Activated CD8-positive, alpha-beta memory T cell treated with anti-CD3 and anti-CD28 coated beads for 36 hours (primary cell): Measurements from ENCODE around the gene PTGR1. TPM values are rescaled to one million over a fixed set of nuclear protein-coding genes. Genes with fewer than 3 reads are reported as not detected.

Experiments
- CTCF ChIA-PET: fragments of 350-600 bp; sonication (Branson Sonifier 250); formaldehyde crosslinking; loops from one replicate; lab custom pipeline; 2021; ENCODE audit warnings: antibody characterized with exemption; lab: Charles Lee
- POLR2A ChIA-PET: fragments of 350-600 bp; sonication (Branson Sonifier 250); formaldehyde crosslinking; loops from one replicate; lab custom pipeline; 2021; ENCODE audit warnings: antibody characterized with exemption; lab: Charles Lee
- total RNA-seq, 2 experiments: library from RNA; stranded (reverse); gene quantifications; one replicate each; pipeline ENCODE4 v1.2.3, GENCODE V29; 2021

Gene PTGR1
- under 1 TPM; 0.61 to 0.94 TPM for total RNA-seq

- ChIA-PET POLR2A (no interaction called here), CTCF (interaction anchor here (1.3 kb wide), 1 partner anchor 476 kb away, joined by 4 read pairs; no protein-coding TSS in a partner anchor)
Observed at GRCh38 chr9:111599092-111599954, at the start of gene PTGR1. Gene PTGR1 (minus strand): TSS chr9:111599647. CDS start chr9:111597422, 2,225 bp downstream.

DNA sequence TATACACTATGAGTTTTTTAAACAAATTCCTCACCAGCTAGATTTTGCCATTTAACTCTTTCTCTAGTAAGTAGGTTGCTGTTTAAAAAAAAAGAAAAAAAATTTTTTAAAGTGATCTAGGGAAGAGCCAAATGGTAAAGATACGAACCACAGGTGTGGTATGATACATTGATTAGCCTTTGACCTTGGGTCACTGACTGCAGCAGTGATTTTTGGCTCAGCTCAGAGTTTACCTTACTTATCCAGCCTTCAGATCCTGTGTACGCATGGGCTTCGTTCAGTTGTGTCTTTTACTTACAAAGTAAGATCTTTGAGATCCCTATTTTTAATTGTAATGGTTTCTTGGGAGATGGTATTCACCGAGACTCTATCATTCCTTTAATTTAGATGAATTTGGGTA is 49.6 kb upstream of the PTGR1 start:
- ChIA-PET CTCF (interaction anchor here (0.9 kb wide), 1 partner anchor 10 kb away, joined by 3 read pairs; no protein-coding TSS in a partner anchor), POLR2A (no interaction called here)

GRCh38 chr9:111648066-111648465 is 48.6 kb upstream of the PTGR1 start:
- CTCF ChIA-PET, result interaction anchor here (0.9 kb wide), 1 partner anchor 9 kb away, joined by 3 read pairs; no protein-coding TSS in a partner anchor
- POLR2A ChIA-PET, result no interaction called here

DNA sequence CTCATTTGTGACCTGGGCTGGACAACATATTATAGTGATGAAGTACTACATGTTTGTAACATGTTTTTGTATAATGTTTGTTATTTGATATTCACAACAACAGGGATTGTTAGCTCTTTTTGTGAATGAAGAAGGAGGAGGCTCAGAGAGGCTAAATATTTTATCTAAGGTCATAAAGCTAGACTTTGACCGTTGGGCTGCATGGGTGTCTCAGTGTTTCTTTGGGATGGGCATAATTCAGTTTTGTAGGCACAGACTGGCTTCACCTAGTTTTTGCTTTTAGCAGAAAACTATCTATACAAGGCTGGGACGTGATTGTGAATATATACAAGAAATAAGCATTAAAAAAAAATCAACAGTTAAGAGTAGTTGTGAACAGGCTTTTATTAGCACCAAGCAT is 47.0 kb upstream of the PTGR1 start:
- ChIA-PET CTCF (no interaction called here), POLR2A (no interaction called here)

DNA sequence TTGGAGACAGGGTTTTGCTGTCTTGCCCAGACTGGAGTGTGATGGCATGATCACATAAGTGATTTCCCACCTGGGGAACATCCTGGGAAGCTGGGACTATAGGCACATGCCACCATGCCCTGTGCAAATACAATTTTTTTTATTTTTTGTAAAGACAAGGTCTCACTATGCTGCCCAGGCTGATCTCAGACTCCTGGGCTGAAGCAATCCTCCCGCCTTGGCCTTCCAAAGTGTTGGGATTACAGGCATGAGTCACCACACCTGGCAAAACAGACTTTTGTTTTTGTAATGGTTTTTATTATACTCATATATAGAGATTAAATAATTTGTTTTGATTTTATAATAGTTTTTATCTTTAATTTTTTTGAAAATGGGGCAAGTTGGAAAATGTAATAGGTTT is 46.4 kb upstream of the PTGR1 start:
- POLR2A ChIA-PET, result no interaction called here
- CTCF ChIA-PET, result interaction anchor here (1.0 kb wide), 1 partner anchor 15 kb away, joined by 3 read pairs; the partner anchor contains the start of gene DNAJC25

GRCh38 chr9:111644195-111644772 is 44.8 kb upstream of the PTGR1 start:
- ChIA-PET CTCF (no interaction called here), POLR2A (no interaction called here)

- ChIA-PET CTCF (no interaction called here), POLR2A (no interaction called here)
Observed at GRCh38 chr9:111637421-111637950, 38.0 kb upstream of the PTGR1 start.

DNA sequence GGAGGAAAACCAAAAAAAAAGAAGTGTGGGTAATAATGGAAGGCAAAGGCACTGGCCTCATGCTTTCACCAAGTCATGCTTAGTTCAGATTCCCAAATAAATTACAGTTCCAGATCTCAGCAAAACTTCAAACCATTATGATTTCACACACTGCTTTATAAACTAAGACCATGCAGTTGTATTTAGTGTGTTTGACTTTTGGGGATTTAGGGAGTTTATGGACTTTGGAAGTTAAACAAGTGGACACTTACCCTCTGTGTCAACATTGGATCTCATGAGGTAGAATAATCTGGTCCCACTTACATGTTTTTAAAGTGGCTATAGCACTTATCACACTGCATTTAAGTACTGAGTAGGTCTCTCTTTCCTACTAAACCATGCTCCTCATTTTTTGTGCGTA is 35.4 kb upstream of the PTGR1 start:
- CTCF ChIA-PET, result no interaction called here
- POLR2A ChIA-PET, result no interaction called here

GRCh38 chr9:111633389-111633736 is 33.9 kb upstream of the PTGR1 start:
- CTCF ChIA-PET, result interaction anchor here (0.9 kb wide), 1 partner anchor 12 kb away, joined by 4 read pairs; no protein-coding TSS in a partner anchor
- POLR2A ChIA-PET, result no interaction called here

DNA sequence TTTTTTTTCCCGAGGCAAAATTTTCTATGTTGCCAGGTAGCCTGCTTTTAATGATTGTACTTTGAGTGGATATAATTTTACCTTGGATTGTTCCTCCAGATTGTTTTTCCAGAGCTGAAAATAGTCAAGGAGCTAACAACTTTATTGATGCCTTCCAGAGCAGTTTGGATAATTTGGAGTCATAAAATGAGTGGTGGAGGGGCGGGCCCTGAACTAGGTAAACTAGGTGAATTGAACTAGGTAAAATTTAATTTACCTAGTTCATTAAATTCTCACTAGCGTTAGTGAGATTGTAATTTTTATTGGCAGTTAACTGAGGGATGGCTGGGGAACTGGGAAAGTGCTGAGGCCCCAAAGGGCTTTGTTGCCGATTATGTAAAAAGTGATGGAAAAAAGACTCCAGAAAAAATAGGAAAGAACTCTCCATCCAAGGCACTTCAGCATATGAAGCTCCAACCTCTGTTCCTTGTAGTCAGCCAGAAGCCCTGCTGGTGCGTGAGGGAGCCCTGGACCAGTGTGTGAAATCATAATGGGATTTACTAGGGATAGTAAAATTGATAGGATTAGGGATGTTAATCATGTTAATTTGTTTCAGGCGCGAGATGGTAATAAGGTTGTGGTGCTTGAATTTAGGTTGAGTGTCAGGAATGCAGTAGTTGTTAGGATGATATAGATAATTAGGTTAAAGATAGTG is 33.4 kb upstream of the PTGR1 start:
- POLR2A ChIA-PET, result interaction anchor here (1.1 kb wide), 1 partner anchor 149 kb away, joined by 5 read pairs; the partner anchor contains the start of gene ECPAS
- CTCF ChIA-PET, result interaction anchor here (0.9 kb wide), 1 partner anchor 11 kb away, joined by 4 read pairs; no protein-coding TSS in a partner anchor

DNA sequence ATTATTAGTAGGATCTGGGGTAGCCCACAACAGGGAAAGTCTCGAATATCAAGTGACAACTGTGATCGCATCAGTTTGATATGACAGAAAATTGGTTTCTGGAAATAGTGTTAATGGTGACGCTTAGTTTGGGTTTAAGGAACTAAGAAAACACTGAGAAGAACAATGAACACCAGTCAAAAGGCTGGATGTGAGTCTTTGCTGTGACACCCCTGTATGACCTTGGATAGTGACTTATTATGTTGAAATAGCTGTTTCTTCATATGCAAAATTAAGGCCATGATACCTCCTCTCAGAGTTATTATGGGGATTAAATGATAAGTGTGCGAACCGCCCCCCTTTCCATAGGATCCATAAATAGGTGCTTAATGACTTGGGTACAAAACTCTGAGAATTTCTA is 32.6 kb upstream of the PTGR1 start:
- ChIA-PET CTCF (interaction anchor here (1.3 to 1.5 kb wide), 2 partner anchors 13 to 34 kb away, joined by 3 read pairs; no protein-coding TSS in a partner anchor), POLR2A (interaction anchor here (1.0 to 1.6 kb wide), 3 partner anchors 30 to 265 kb away, joined by 3 to 16 read pairs (median 5); partner anchors contain the start of genes ECPAS, GNG10 and UGCG)

GRCh38 chr9:111631214-111631971 is 31.9 kb upstream of the PTGR1 start, which contains the start of gene DNAJC25:
Gene DNAJC25 (plus strand): TSS chr9:111631334. CDS start chr9:111631408, 74 bp downstream.
- CTCF ChIA-PET, result interaction anchor here (1.1 to 1.5 kb wide), 3 partner anchors 10 to 33 kb away, joined by 3 read pairs; no protein-coding TSS in a partner anchor
- POLR2A ChIA-PET, result interaction anchor here (0.5 to 1.6 kb wide), 5 partner anchors 30 to 1086 kb away, joined by 3 to 16 read pairs (median 3); partner anchors contain the start of genes ECPAS, GNG10 and UGCG

DNA sequence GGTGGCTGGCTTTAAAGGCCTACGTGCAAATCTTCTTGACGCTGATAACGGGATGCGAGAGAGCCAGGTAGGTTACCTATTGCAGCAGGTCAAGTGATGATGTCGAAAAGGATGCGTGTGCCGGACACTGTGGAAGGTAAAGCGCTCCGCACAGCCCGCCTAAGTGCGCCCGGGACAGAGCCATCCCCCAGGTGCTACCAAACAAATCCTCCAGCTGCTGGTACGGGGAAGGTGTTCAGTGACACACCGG is 31.4 kb upstream of the PTGR1 start:
- ChIA-PET POLR2A (interaction anchor here (0.5 to 1.6 kb wide), 3 partner anchors 31 to 1087 kb away, joined by 3 to 16 read pairs (median 3); partner anchors contain the start of genes GNG10 and UGCG), CTCF (interaction anchor here (1.1 to 1.5 kb wide), 3 partner anchors 9 to 33 kb away, joined by 3 read pairs; no protein-coding TSS in a partner anchor)

DNA sequence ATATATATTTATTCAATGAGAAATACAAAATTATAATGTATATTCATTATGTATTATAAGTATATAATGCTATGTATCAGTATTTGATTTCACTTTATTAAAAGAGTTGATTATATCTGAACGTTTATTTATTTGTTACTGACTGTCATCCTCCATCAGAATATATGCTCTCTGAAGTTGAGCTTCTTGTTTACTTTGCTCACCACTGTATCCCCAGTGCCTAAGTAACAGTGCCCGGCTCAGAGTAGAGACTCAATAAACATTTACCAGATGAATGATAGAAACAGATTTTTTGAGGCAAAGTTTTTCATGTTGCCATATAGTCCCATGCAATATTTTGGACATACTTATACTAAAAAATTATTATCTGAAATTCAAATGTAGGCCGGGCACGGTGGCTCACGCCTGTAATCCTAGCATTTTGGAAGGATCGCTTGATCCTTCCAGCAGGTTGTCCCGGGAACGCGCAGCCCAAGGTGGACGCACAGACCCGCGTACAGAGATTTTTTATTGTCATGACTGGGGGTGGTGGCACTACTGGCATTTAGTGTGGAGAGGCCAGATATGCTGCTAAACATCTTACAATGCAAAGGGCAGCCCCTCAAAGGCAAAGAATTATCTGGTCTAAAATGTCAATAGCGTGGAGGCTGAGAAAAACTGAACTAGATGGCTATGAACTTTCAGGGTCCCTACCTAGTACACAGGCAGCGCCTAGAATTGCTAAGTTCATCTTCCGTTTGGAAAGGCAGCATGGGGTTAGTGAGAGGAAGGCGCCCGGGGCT is 30.9 kb upstream of the PTGR1 start:
- ChIA-PET CTCF (interaction anchor here (1.1 to 1.5 kb wide), 3 partner anchors 8 to 32 kb away, joined by 3 read pairs; no protein-coding TSS in a partner anchor), POLR2A (interaction anchor here (0.5 to 1.6 kb wide), 2 partner anchors 31 to 1087 kb away, joined by 3 to 16 read pairs; partner anchors contain the start of gene GNG10)

DNA sequence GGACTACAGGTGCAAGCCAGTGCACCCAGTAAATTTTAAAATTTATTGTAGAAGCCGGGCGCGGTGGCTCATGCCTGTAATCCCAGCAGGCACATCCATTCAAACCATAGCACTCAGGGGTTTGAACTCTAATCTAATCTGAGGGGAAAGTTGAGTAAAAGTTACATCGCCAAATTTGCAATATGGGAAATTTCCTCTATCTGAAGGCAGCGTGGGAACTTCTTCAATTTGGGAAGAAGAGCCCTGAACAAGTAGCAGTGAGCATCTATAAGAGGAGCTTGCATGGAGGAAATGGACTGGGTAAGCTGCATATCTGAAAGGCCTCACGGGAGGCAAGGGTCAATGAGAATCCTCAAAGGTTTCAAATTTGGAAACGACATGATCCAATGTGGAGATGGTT is 29.0 kb upstream of the PTGR1 start:
- ChIA-PET CTCF (no interaction called here), POLR2A (no interaction called here)

GRCh38 chr9:111627260-111627963 is 28.0 kb upstream of the PTGR1 start:
- ChIA-PET CTCF (no interaction called here), POLR2A (no interaction called here)

GRCh38 chr9:111622626-111623025 is 23.2 kb upstream of the PTGR1 start:
- ChIA-PET POLR2A (no interaction called here), CTCF (no interaction called here)
